Measurements from ENCODE around the gene TBC1D19.

The TBC1D19 gene

DNA sequence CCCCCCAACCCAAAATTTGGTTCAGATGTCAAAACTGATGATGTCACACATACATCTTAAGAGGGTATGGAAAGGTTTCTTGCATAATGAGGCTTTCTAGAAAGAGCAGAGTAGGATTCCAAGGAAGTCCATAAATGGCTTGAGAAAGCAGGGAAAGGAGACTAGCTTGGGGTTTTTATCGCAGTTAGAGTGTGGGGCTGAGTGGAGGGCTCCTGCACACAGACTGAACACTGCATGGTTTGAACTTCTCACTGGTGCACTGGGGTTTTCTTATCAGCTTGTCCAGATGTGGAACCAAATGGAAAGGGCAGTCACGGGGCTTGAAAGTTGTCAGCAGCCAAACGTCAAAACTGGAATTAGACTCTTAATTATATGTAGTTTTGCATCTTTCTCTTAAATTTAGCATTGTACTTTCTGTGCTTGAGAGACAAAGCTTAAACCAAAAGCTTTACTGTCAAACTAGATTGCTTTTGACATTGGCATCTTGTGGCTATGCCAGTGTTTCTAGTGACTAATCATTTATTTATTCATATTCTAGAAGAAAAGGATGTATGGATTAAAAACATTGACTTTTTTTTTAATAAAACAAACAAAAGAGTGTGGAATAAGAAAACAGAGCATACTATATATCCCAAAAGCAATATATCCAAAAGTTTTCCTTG is 198.4 kb downstream of the TBC1D19 start:
- Histone ChIP-seq H3K4me1 (ENCODE audit: low read length) (peaks cover 7% of the 10 kb centered on the region), H3K9me3 (ENCODE audit: insufficient read depth, low read length) (no peaks in the 10 kb centered on the region), H3K9ac (ENCODE audit: low read length) (no peak overlapping the region), H3K4me3 (ENCODE audit: low read length) (no peak overlapping the region), H3K79me2 (ENCODE audit: low read length) (no peaks in the 10 kb centered on the region), H4K20me1 (ENCODE audit: insufficient read depth, low read length) (no peaks in the 10 kb centered on the region), H3K27me3 (ENCODE audit: low read depth, low read length) (no peaks in the 10 kb centered on the region), H3K36me3 (replicated peaks; ENCODE audit: low read depth, low read length) (no peaks in the 10 kb centered on the region), H3K4me2 (ENCODE audit: low read length) (no peak overlapping the region), H3K27ac (ENCODE audit: low read length) (no peak overlapping the region), H2AFZ (ENCODE audit: low read depth, low read length) (no peak overlapping the region)
- TF ChIP-seq CTCF (IDR thresholded peaks at IDR 0.05; ENCODE audit: low read depth, low read length) (no peak), EZH2phosphoT487 (IDR thresholded peaks at IDR 0.05; ENCODE audit: low read depth) (no peak)

- Histone ChIP-seq H3K27me3 (ENCODE audit: low read depth, low read length) (no peaks in the 10 kb centered on the region), H3K4me3 (ENCODE audit: low read length) (no peak overlapping the region), H3K9me3 (ENCODE audit: insufficient read depth, low read length) (no peaks in the 10 kb centered on the region), H3K9ac (ENCODE audit: low read length) (no peak overlapping the region), H2AFZ (ENCODE audit: low read depth, low read length) (no peak overlapping the region), H3K4me2 (ENCODE audit: low read length) (no peak overlapping the region), H4K20me1 (ENCODE audit: insufficient read depth, low read length) (no peaks in the 10 kb centered on the region), H3K79me2 (ENCODE audit: low read length) (no peaks in the 10 kb centered on the region), H3K36me3 (replicated peaks; ENCODE audit: low read depth, low read length) (no peaks in the 10 kb centered on the region), H3K4me1 (ENCODE audit: low read length) (peaks cover 12% of the 10 kb centered on the region), H3K27ac (ENCODE audit: low read length) (no peak overlapping the region)
- TF ChIP-seq CTCF (IDR thresholded peaks at IDR 0.05; ENCODE audit: low read depth, low read length) (no peak), EZH2phosphoT487 (IDR thresholded peaks at IDR 0.05; ENCODE audit: low read depth) (no peak)
Measured at GRCh38 chr4:26782830-26783202, 198.9 kb downstream of the TBC1D19 start.

DNA sequence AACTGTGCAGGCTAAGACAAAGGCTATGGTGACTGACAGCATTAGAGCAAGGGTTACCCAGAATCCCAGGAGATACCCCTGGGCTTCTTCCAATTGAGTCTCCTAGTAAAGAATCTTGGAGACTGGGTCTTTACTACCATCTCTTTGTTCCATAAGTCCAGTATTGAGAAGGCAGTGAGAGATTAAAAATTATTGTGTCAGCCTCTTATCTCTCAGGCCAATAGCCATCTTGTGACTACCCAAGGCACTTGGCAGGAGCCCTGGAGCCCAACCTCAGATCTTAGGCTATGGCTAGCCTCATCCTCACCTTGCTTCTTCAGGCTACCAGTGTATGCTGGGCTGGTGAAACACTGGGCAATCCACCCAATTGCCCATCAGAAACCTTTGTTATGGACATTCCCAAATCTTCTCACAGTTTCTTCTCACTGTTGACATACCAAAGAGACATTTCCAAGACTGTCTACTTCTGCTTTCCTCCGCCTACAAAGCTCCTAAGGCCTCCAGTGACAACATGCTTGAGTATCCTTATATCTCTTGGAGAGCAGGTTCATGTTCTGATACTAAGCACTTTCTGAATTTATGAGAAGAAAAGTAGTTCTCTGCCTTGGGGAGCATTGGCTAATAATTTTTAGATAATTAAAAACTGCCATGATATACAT is 200.5 kb downstream of the TBC1D19 start:
- no peak for TF ChIP-seq EZH2phosphoT487 (IDR thresholded peaks at IDR 0.05; ENCODE audit: low read depth)
- no peak for TF ChIP-seq CTCF (IDR thresholded peaks at IDR 0.05; ENCODE audit: low read depth, low read length)
- H3K27ac ChIP-seq (ENCODE audit: low read length) = no peak overlapping the region
- no peaks in the 10 kb centered on the region for H4K20me1 ChIP-seq (ENCODE audit: insufficient read depth, low read length)
- no peak overlapping the region for H3K4me3 ChIP-seq (ENCODE audit: low read length)
- H3K9me3 ChIP-seq (ENCODE audit: insufficient read depth, low read length) = no peaks in the 10 kb centered on the region
- no peaks in the 10 kb centered on the region for H3K79me2 ChIP-seq (ENCODE audit: low read length)
- peaks cover 17% of the 10 kb centered on the region for H3K4me1 ChIP-seq (ENCODE audit: low read length)
- no peak overlapping the region for H3K4me2 ChIP-seq (ENCODE audit: low read length)
- H2AFZ ChIP-seq (ENCODE audit: low read depth, low read length) = no peak overlapping the region
- no peak overlapping the region for H3K9ac ChIP-seq (ENCODE audit: low read length)
- no peaks in the 10 kb centered on the region for H3K27me3 ChIP-seq (ENCODE audit: low read depth, low read length)
- no peaks in the 10 kb centered on the region for H3K36me3 ChIP-seq (replicated peaks; ENCODE audit: low read depth, low read length)

- no peak overlapping the region for H3K4me3 ChIP-seq (ENCODE audit: low read length)
- H3K27ac ChIP-seq (ENCODE audit: low read length) = no peak overlapping the region
- H3K9me3 ChIP-seq (ENCODE audit: insufficient read depth, low read length) = no peaks in the 10 kb centered on the region
- no peak overlapping the region for H3K9ac ChIP-seq (ENCODE audit: low read length)
- TF ChIP-seq EZH2phosphoT487 (IDR thresholded peaks at IDR 0.05; ENCODE audit: low read depth) = no peak
- TF ChIP-seq CTCF (IDR thresholded peaks at IDR 0.05; ENCODE audit: low read depth, low read length) = no peak
- no peaks in the 10 kb centered on the region for H3K27me3 ChIP-seq (ENCODE audit: low read depth, low read length)
- H2AFZ ChIP-seq (ENCODE audit: low read depth, low read length) = no peak overlapping the region
- peaks cover 17% of the 10 kb centered on the region for H3K4me1 ChIP-seq (ENCODE audit: low read length)
- no peaks in the 10 kb centered on the region for H4K20me1 ChIP-seq (ENCODE audit: insufficient read depth, low read length)
- H3K79me2 ChIP-seq (ENCODE audit: low read length) = no peaks in the 10 kb centered on the region
- H3K36me3 ChIP-seq (replicated peaks; ENCODE audit: low read depth, low read length) = no peaks in the 10 kb centered on the region
- H3K4me2 ChIP-seq (ENCODE audit: low read length) = no peak overlapping the region
Measured at GRCh38 chr4:26785312-26785711, 201.4 kb downstream of the TBC1D19 start.

All from OCI-LY3 (cell line).